Esophagus squamous epithelium (tissue), 5 donors: Measurements from ENCODE around the gene TMEM184C. TPM values are rescaled to one million over a fixed set of nuclear protein-coding genes. Genes with fewer than 3 reads are reported as not detected.

Source experiments
- DNase-seq: peaks from one replicate; lab custom pipeline; 2025; lab: John Stamatoyannopoulos, UW
- H3K27ac ChIP-seq, 4 donors: fragments of 200-600 bp; sonication (generic); one replicate each; pipeline ENCODE4 v1.5.1; 2016 to 2019; ENCODE audit warnings: mild to moderate bottlenecking in 1 of 4
- H3K27me3 ChIP-seq, 4 donors: fragments of 200-600 bp; sonication (generic); 1 replicate in 3 of 4; 2 replicates in 1 of 4; pipeline versions ENCODE4 v1.5.1 to v1.6.0; 2017 to 2021; ENCODE audit warnings: antibody characterized with exemption in 1 of 4
- H3K36me3 ChIP-seq, 3 donors: fragments of 200-600 bp; sonication (generic); one replicate each; pipeline ENCODE4 v1.5.1; 2016 to 2019
- H3K4me1 ChIP-seq, 3 donors: fragments of 200-600 bp; sonication (generic); one replicate each; pipeline ENCODE4 v1.5.1; 2017 to 2019
- H3K4me3 ChIP-seq, 4 donors: fragments of 200-600 bp; sonication (generic); 1 replicate in 3 of 4; 2 replicates in 1 of 4; pipeline ENCODE4 v1.5.1; 2016 to 2019; ENCODE audit warnings: mild to moderate bottlenecking in 2 of 4, moderate library complexity in 1 of 4
- H3K9me3 ChIP-seq, 3 donors: fragments of 200-600 bp; sonication (generic); one replicate each; pipeline ENCODE4 v1.5.1; 2016 to 2019
- POLR2A ChIP-seq, 4 donors: fragments of 450-650 bp; IDR thresholded peaks; one replicate each; pipeline ENCODE4 v1.6.1; 2017; ENCODE audit warnings: antibody characterized with exemption in 4 of 4, mild to moderate bottlenecking in 4 of 4, moderate library complexity in 3 of 4
- WGBS, 2 donors: methylation state at CpG; one replicate each; pipeline ENCODE4 v1.1.5; 2018; 5-methylcytosine and 5-hydroxymethylcytosine counted together
- intact Hi-C: fragments of 100-400 bp; cut with DNase I; formaldehyde crosslinking; loops from one replicate; pipeline ENCODE4 v1.15.0; 2022
- total RNA-seq, 4 donors: library from RNA; depleted of rRNA; stranded (reverse); fragments of >200 nt; gene quantifications; one replicate each; pipeline ENCODE4 v1.1.0, GENCODE V29; 2016
- TF ChIP-seq, protein P1 (sequence below), 6 experiments: fragments of 450-650 bp in 4 of 6; fragments of 200-600 bp in 2 of 6; sonication (generic) in 2 of 6; IDR thresholded peaks; one replicate each; pipeline ENCODE4 v1.5.1; 2016 to 2019; ENCODE audit warnings: antibody characterized with exemption in 6 of 6, mild to moderate bottlenecking in 4 of 6, moderate library complexity in 4 of 6
- donor health status: DM: yes; HTN: yes; CAD: no.

The TMEM184C gene
- total RNA-seq, 4 donors from 2014 or later: 16.0 to 29.0 (median 21.6) TPM

DNA sequence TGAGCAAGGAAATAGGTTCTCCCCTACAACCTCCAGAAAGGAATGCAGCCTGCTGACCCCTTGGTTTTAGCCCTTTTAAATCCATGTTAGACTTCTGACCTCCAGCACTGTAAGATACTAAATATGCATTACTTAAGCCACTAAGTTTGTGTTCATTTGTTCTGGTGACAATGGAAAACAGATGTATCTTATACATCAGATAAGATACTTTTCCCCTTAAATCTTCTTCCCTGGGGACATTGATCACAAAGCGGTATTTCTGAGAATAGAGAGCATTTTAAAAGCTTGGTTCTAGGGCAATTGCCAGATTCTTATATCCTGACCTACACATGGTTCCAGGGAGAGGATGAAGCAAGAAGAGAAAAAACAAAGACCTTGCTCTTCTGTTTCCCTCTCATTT lies 6.5 kb upstream of the TMEM184C start:
- no peak overlapping the region for H3K27ac ChIP-seq
- TF ChIP-seq, protein P1, sequence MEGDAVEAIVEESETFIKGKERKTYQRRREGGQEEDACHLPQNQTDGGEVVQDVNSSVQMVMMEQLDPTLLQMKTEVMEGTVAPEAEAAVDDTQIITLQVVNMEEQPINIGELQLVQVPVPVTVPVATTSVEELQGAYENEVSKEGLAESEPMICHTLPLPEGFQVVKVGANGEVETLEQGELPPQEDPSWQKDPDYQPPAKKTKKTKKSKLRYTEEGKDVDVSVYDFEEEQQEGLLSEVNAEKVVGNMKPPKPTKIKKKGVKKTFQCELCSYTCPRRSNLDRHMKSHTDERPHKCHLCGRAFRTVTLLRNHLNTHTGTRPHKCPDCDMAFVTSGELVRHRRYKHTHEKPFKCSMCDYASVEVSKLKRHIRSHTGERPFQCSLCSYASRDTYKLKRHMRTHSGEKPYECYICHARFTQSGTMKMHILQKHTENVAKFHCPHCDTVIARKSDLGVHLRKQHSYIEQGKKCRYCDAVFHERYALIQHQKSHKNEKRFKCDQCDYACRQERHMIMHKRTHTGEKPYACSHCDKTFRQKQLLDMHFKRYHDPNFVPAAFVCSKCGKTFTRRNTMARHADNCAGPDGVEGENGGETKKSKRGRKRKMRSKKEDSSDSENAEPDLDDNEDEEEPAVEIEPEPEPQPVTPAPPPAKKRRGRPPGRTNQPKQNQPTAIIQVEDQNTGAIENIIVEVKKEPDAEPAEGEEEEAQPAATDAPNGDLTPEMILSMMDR (IDR thresholded peaks at IDR 0.05): no peak
- TF ChIP-seq POLR2A (IDR thresholded peaks at IDR 0.05): no peak
- no peaks in the 10 kb centered on the region for H3K27me3 ChIP-seq
- no peak for DNase-seq
- intact Hi-C loops: no loop called here
- H3K4me1 ChIP-seq: no peaks in the 10 kb centered on the region
- no peaks in the 10 kb centered on the region for H3K36me3 ChIP-seq
- H3K4me3 ChIP-seq: no peak overlapping the region
- WGBS, 2 donors: 82 to 83% methylated on average over 1 of the region's 1 CpG
- no peaks in the 10 kb centered on the region for H3K9me3 ChIP-seq

DNA sequence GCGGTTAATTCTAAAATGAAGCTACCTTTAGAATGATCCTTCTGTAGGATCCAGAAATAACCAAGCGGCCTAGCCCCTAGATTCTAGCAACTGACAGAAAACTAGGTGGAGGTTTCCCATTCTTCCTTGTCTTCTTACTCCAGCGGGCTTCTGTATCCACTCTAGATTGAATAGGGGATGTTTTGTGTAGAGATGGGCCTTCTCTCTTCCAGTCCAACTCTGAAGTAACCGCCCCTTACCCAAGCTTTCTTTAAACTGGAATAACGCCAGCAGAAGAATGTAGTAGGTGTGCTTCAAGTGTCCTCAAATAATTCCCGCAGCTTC lies 386 bp upstream of the TMEM184C start:
- TF ChIP-seq POLR2A (IDR thresholded peaks at IDR 0.05): no peak
- TF ChIP-seq, protein P1 (IDR thresholded peaks at IDR 0.05): no peak
- Histone ChIP-seq H3K4me3 (peak overlapping the region; percentile 52 to 95 (median 90)), H3K9me3 (no peaks in the 10 kb centered on the region), H3K36me3 (peaks cover 0 to 2% (median 0%) of the 10 kb centered on the region in 3 donors), H3K27ac (peak overlapping the region; percentile 84 to 93 (median 90)), H3K27me3 (no peaks in the 10 kb centered on the region), H3K4me1 (peaks cover 0 to 47% (median 22%) of the 10 kb centered on the region in 3 donors)
- WGBS, 2 donors: 27 to 30% methylated on average over 6 of the region's 6 CpGs
- intact Hi-C loops: no loop called here
- no peak for DNase-seq

DNA sequence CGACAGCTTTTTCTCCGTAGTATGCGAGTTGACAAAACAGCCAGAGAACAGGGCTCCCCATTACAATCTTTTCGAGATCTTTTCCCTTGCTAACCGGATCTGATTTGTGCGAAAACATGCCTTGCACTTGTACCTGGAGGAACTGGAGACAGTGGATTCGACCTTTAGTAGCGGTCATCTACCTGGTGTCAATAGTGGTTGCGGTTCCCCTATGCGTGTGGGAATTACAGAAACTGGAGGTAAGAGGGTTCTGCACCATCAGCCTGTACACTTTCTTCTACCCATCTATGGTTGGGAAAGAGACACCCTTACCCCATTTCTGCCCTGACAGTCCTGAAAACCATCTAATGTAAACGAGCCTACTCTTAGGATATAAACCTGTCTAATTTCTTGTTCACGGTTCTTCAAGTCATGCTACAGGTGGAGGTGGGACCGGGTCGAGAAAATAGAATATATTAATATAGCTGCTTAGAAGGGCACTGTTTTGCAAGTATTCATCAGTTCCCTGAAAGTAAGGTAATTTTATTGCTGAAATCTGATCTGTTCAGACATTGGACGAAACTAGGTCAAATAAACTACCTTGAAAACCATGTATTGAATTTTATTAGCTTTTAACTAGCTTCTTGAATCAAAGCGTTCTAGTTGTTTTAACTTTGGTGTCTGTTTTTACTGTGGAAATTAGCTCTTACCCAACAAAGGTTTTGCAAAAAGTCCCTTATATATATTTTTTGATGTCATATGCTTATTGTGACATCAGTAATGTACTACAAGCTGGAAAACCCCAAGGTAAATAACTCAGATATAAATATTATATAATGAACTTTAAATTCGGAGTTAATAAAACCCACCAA lies 869 bp downstream of the TMEM184C start:
- peak overlapping the region; percentile 52 to 95 (median 90) for H3K4me3 ChIP-seq
- intact Hi-C loops: no loop called here
- DNase-seq: no peak
- H3K36me3 ChIP-seq: peaks cover 0 to 14% (median 0%) of the 10 kb centered on the region in 3 donors
- no peaks in the 10 kb centered on the region for H3K27me3 ChIP-seq
- H3K9me3 ChIP-seq: no peaks in the 10 kb centered on the region
- peaks cover 0 to 51% (median 22%) of the 10 kb centered on the region in 3 donors for H3K4me1 ChIP-seq
- no peak for TF ChIP-seq POLR2A (IDR thresholded peaks at IDR 0.05)
- TF ChIP-seq, protein P1 (IDR thresholded peaks at IDR 0.05): no peak
- H3K27ac ChIP-seq: peak overlapping the region; percentile 84 to 93 (median 90)
- 7 to 11% methylated on average over 17 of the region's 17 CpGs for WGBS, 2 donors

DNA sequence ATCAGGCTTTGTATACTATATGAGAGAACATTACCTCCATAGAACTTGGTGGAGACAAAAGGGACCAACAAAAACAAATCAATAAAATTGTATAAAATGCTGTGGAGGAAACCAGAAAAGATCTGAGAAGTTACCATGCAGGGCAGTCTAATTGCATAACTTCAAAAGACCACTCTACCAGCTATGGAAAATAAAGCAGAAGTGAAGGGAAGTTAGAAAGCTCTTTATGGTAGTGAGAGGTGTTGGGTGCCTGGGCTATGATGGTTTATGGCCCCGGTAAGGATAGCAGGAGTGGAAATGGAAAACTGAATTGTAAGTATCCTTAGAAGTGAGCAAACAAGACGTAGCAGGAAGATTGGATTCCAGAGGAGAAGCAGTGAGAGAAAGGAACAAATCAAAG lies 3.1 kb downstream of the TMEM184C start:
- H3K9me3 ChIP-seq: no peaks in the 10 kb centered on the region
- no peaks in the 10 kb centered on the region for H3K27me3 ChIP-seq
- DNase-seq: no peak
- H3K4me1 ChIP-seq: peaks cover 0 to 51% (median 22%) of the 10 kb centered on the region in 3 donors
- intact Hi-C loops: no loop called here
- TF ChIP-seq, protein P1 (IDR thresholded peaks at IDR 0.05): no peak
- no peak for TF ChIP-seq POLR2A (IDR thresholded peaks at IDR 0.05)
- WGBS, 2 donors: 81 to 91% methylated on average over 2 of the region's 2 CpGs
- H3K36me3 ChIP-seq: peaks cover 0 to 37% (median 0%) of the 10 kb centered on the region in 3 donors
- H3K4me3 ChIP-seq: no peak overlapping the region
- no peak overlapping the region for H3K27ac ChIP-seq

DNA sequence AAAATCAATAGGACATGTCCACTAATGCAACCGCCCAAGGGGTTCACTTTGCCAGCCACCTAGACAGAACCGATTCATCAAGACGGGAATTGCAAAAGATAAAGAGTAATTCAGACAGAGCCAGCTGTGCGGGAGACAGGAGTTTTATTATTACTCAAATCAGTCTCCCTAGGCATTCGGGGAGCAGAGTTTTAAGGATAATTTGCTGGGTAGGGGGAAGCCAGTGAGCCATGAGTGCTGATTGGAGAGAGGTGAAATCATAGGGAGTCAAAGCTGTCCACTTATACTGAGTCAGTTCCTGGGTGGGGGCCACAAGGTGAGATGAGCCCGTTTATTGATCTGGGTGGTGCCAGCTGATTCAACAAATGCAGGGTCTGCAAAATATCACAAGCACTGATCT lies 8.5 kb downstream of the TMEM184C start:
- TF ChIP-seq POLR2A (IDR thresholded peaks at IDR 0.05): no peak
- TF ChIP-seq, protein P1 (IDR thresholded peaks at IDR 0.05): no peak
- Histone ChIP-seq H3K27ac (no peak overlapping the region), H3K4me1 (peaks cover 0 to 15% (median 3%) of the 10 kb centered on the region in 3 donors), H3K4me3 (no peak overlapping the region), H3K36me3 (peaks cover 3 to 89% (median 5%) of the 10 kb centered on the region in 3 donors), H3K27me3 (no peaks in the 10 kb centered on the region), H3K9me3 (no peaks in the 10 kb centered on the region)
- no peak for DNase-seq
- WGBS, 2 donors: 80 to 81% methylated on average over 6 of the region's 6 CpGs
- intact Hi-C loops: no loop called here
